B cell (primary cell): Measurements from ENCODE around the gene KIRREL3. TPM values are rescaled to one million over a fixed set of nuclear protein-coding genes. Genes with fewer than 3 reads are reported as not detected.

Experiments
- ATAC-seq: fragments of 200-7000 bp; cut with Tn5 transposase; one replicate; pipeline ENCODE4 v1.10.0; 2021; ENCODE audit warnings: low read depth, mild to moderate bottlenecking, moderate number of reproducible peaks, moderate library complexity
- CTCF ChIA-PET: fragments of 350-600 bp; sonication (Branson Sonifier 250); formaldehyde crosslinking; loops from one replicate; lab custom pipeline; 2021; ENCODE audit warnings: antibody characterized with exemption, inconsistent platforms; lab: Charles Lee
- POLR2A ChIA-PET: fragments of 350-600 bp; sonication (Branson Sonifier 250); formaldehyde crosslinking; loops from one replicate; lab custom pipeline; 2021; ENCODE audit warnings: antibody characterized with exemption; lab: Charles Lee
- DNase-seq: peaks from one replicate; pipeline ENCODE4 v3.0.0; 2013
- H2AFZ ChIP-seq: 2 replicates; pipeline ENCODE4 v1.6.1; 2012; ENCODE audit warnings: mild to moderate bottlenecking, low read depth, low read length; ENCODE audit not compliant: insufficient read depth, poor library complexity, severe bottlenecking
- H3K27ac ChIP-seq, 2 donors: 1 replicate in 1 of 2; 2 replicates in 1 of 2; pipeline ENCODE4 v1.5.1; 2012 to 2013; ENCODE audit warnings: low read length in 2 of 2, mild to moderate bottlenecking in 2 of 2, moderate library complexity in 1 of 2
- H3K27me3 ChIP-seq, 4 experiments: fragments of 200-600 bp in 1 of 4; sonication (generic) in 1 of 4; replicated peaks in 1 of 4; 1 replicate in 2 of 4; 2 replicates in 2 of 4; pipeline versions ENCODE4 v1.6.1 to v1.7.0; 2013 to 2016; ENCODE audit warnings: low read length in 3 of 4, mild to moderate bottlenecking in 2 of 4, mixed read lengths in 1 of 4, moderate library complexity in 1 of 4; ENCODE audit not compliant: insufficient read depth in 4 of 4, control insufficient read depth in 3 of 4; ENCODE audit errors: control extremely low read depth in 1 of 4
- H3K36me3 ChIP-seq, 2 experiments: replicated peaks in 1 of 2; 1 replicate in 1 of 2; 2 replicates in 1 of 2; pipeline versions ENCODE4 v1.6.1 to v1.7.1; 2013; ENCODE audit warnings: low read length in 1 of 2; ENCODE audit not compliant: insufficient read depth in 2 of 2, control insufficient read depth in 1 of 2; ENCODE audit errors: control extremely low read depth in 1 of 2, extremely low read depth in 1 of 2
- H3K4me1 ChIP-seq, 2 donors: fragments of 200-600 bp in 1 of 2; sonication (generic) in 1 of 2; 1 replicate in 1 of 2; 2 replicates in 1 of 2; pipeline versions ENCODE4 v1.5.1 to v1.6.1; 2013 to 2017; ENCODE audit warnings: low read length in 2 of 2; ENCODE audit not compliant: control insufficient read depth in 2 of 2, insufficient read depth in 2 of 2
- H3K4me2 ChIP-seq: replicated peaks from 2 replicates; pipeline ENCODE3; 2012; ENCODE audit warnings: mild to moderate bottlenecking, low read depth, low read length; ENCODE audit not compliant: poor library complexity, severe bottlenecking
- H3K4me3 ChIP-seq, 5 experiments: fragments of 200-600 bp in 1 of 5; sonication (generic) in 1 of 5; 1 replicate in 3 of 5; 2 replicates in 2 of 5; pipeline versions ENCODE4 v1.5.1 to v1.7.0; 2011 to 2016; ENCODE audit warnings: low read length in 4 of 5, mild to moderate bottlenecking in 4 of 5, low read depth in 2 of 5, control low read depth in 1 of 5, moderate library complexity in 1 of 5; ENCODE audit not compliant: insufficient read depth in 1 of 5; ENCODE audit errors: control extremely low read depth in 1 of 5, extremely low read depth in 1 of 5
- H3K79me2 ChIP-seq: fragments of 200-600 bp; sonication (generic); one replicate; pipeline ENCODE4 v1.6.0; 2016; ENCODE audit warnings: low read length; ENCODE audit not compliant: control insufficient read depth, insufficient read depth
- H3K9ac ChIP-seq: fragments of 200-600 bp; sonication (generic); 2 replicates; pipeline ENCODE4 v1.6.1; 2017; ENCODE audit warnings: mild to moderate bottlenecking, low read length, moderate library complexity
- H3K9me3 ChIP-seq, 3 donors: one replicate each; pipeline versions ENCODE4 v1.6.1 to v1.7.1; 2013; ENCODE audit warnings: low read length in 2 of 3; ENCODE audit not compliant: control insufficient read depth in 2 of 3, insufficient read depth in 1 of 3; ENCODE audit errors: control extremely low read depth in 1 of 3
- H4K20me1 ChIP-seq: 2 replicates; pipeline ENCODE4 v1.6.0; 2012; ENCODE audit warnings: mild to moderate bottlenecking, low read length; ENCODE audit not compliant: insufficient read depth, control insufficient read depth, poor library complexity, severe bottlenecking
- H3K27ac Mint-ChIP-seq: one replicate; pipeline ENCODE4 v1.8.0; 2021; ENCODE audit warnings: mixed read lengths
- H3K27me3 Mint-ChIP-seq: one replicate; pipeline ENCODE4 v1.8.0; 2021; ENCODE audit warnings: mixed read lengths
- H3K4me1 Mint-ChIP-seq: one replicate; pipeline ENCODE4 v1.8.0; 2021; ENCODE audit warnings: mixed read lengths
- H3K4me3 Mint-ChIP-seq: one replicate; pipeline ENCODE4 v1.8.0; 2021; ENCODE audit warnings: mixed read lengths
- H3K9me3 Mint-ChIP-seq: one replicate; pipeline ENCODE4 v1.8.0; 2022; ENCODE audit warnings: mixed read lengths; ENCODE audit not compliant: insufficient read depth
- CTCF ChIP-seq: fragments of 200-600 bp; IDR thresholded peaks from one replicate; pipeline ENCODE4 v1.8.0; 2022; ENCODE audit warnings: antibody characterized with exemption, mild to moderate bottlenecking
- EZH2 ChIP-seq: IDR thresholded peaks from 2 replicates; pipeline ENCODE4 v1.6.1; 2012; ENCODE audit warnings: borderline replicate concordance, low read depth, mild to moderate bottlenecking, moderate library complexity, low read length; ENCODE audit not compliant: insufficient read depth, poor library complexity, severe bottlenecking
- WGBS: methylation state at CpG from one replicate; pipeline ENCODE4 v1.1.5; 2013; ENCODE audit warnings: missing lambda C conversion rate; ENCODE audit not compliant: insufficient coverage; 5-methylcytosine and 5-hydroxymethylcytosine counted together
- intact Hi-C: fragments of 100-400 bp; cut with micrococcal nuclease; formaldehyde crosslinking; loops from one replicate; pipeline ENCODE4 v1.10.0; 2022
- polyA plus RNA-seq: library from polyadenylated mRNA; depleted of rRNA; stranded (reverse); fragments of >200 nt; gene quantifications from 2 replicates; pipeline ENCODE4 v1.2.3, GENCODE V29; 2012
- total RNA-seq, 2 donors: library from RNA; stranded (reverse); fragments of 120-200 nt in 1 of 2; gene quantifications; 1 replicate in 1 of 2; 2 replicates in 1 of 2; pipeline versions ENCODE4 v1.2.3 to v1.2.4, GENCODE V29; 2013 to 2022

The KIRREL3 gene
- total and polyA plus RNA-seq, 2 donors (not counting 1 experiment from before 2014, with no cell fraction given) = not detected

- H3K79me2 ChIP-seq = no peaks in the 10 kb centered on the region
- Mint-ChIP-seq H3K4me1 (no peaks in the 10 kb centered on the region), H3K27me3 (peaks cover 3% of the 10 kb centered on the region), H3K27ac (no peak overlapping the region), H3K4me3 (no peak overlapping the region), H3K9me3 (no peaks in the 10 kb centered on the region)
- H3K9me3 ChIP-seq = peaks cover 0 to 6% (median 0%) of the 10 kb centered on the region in 3 donors
- no peak overlapping the region for H3K4me3 ChIP-seq
- H3K36me3 ChIP-seq = no peaks in the 10 kb centered on the region
- H3K27me3 ChIP-seq = peaks cover 0 to 2% (median 0%) of the 10 kb centered on the region in 4 experiments
- H4K20me1 ChIP-seq = no peaks in the 10 kb centered on the region
- H3K4me2 ChIP-seq = no peak overlapping the region
- H2AFZ ChIP-seq = no peak overlapping the region
- ChIA-PET POLR2A (no interaction called here), CTCF (no interaction called here)
- no peak for TF ChIP-seq CTCF
- TF ChIP-seq EZH2 = no peak
- ATAC-seq = no peak
- WGBS = no CpG with 5 or more reads among the region's 5 CpGs
- H3K4me1 ChIP-seq = no peaks in the 10 kb centered on the region
- H3K27ac ChIP-seq = no peak overlapping the region
- intact Hi-C loops = no loop called here
- no peak for DNase-seq
- H3K9ac ChIP-seq = no peak overlapping the region
These were observed 76.1 kb downstream of the KIRREL3 start for GRCh38 chr11:126924376-126925040.

DNA sequence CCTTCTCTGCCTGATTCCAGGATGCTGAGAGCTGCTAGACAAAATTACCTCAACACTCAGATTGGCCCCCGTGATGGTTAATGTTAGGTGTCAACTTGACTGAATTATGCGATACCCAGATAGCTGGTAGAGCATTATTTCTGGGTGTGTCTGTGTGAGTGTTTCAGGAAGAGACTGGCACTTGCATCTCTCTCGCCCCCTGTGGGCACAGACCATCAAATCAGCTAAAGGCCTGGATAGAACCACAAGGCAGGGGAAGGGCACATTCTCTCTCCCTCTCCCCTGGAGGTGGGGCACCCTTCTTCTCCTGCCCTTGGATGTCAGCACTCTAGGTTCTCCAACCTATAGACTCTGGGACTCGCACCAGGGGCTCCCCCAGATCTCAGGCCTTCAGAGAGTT is 79.7 kb downstream of the KIRREL3 start:
- no peaks in the 10 kb centered on the region for H3K4me1 ChIP-seq
- ChIA-PET CTCF (no interaction called here), POLR2A (no interaction called here)
- H3K9ac ChIP-seq = no peak overlapping the region
- DNase-seq (no peak), ATAC-seq (no peak)
- no peaks in the 10 kb centered on the region for H3K4me1 Mint-ChIP-seq
- no peak overlapping the region for H3K4me3 Mint-ChIP-seq
- peaks cover 0 to 2% (median 0%) of the 10 kb centered on the region in 4 experiments for H3K27me3 ChIP-seq
- no peaks in the 10 kb centered on the region for H3K79me2 ChIP-seq
- H3K9me3 ChIP-seq = peaks cover 0 to 6% (median 0%) of the 10 kb centered on the region in 3 donors
- H3K4me2 ChIP-seq = no peak overlapping the region
- H3K27ac Mint-ChIP-seq = no peak overlapping the region
- H3K4me3 ChIP-seq = no peak overlapping the region
- intact Hi-C loops = no loop called here
- H2AFZ ChIP-seq = no peak overlapping the region
- no peaks in the 10 kb centered on the region for H3K36me3 ChIP-seq
- no peaks in the 10 kb centered on the region for H4K20me1 ChIP-seq
- H3K27ac ChIP-seq = no peak overlapping the region
- no peaks in the 10 kb centered on the region for H3K9me3 Mint-ChIP-seq
- 85% methylated on average over 3 of the region's 4 CpGs for WGBS
- peaks cover 3% of the 10 kb centered on the region for H3K27me3 Mint-ChIP-seq
- no peak for TF ChIP-seq EZH2
- no peak for TF ChIP-seq CTCF
